Suprapubic skin (tissue), 4 donors: Measurements from ENCODE around the gene DCPS.

Experiments
- CTCF ChIP-seq, 2 donors: fragments of 200-600 bp in 1 of 2; fragments of 450-650 bp in 1 of 2; sonication (generic) in 1 of 2; IDR thresholded peaks; one replicate each; pipeline ENCODE4 v1.5.1; 2016 to 2019; ENCODE audit warnings: antibody characterized with exemption in 2 of 2, mild to moderate bottlenecking in 1 of 2, moderate library complexity in 1 of 2
- POLR2A ChIP-seq, 2 donors: fragments of 450-650 bp; IDR thresholded peaks; one replicate each; pipeline ENCODE4 v1.6.1; 2017; ENCODE audit warnings: antibody characterized with exemption in 2 of 2, mild to moderate bottlenecking in 2 of 2, moderate library complexity in 2 of 2
- POLR2AphosphoS5 ChIP-seq, 3 donors: sonication (generic); formaldehyde crosslinking; IDR thresholded peaks; one replicate each; pipeline ENCODE4 v1.6.1; 2017; ENCODE audit warnings: antibody characterized with exemption in 3 of 3

GRCh38 chr11:126328444-126328843, 24.6 kb downstream of the DCPS start:
- TF ChIP-seq POLR2A (IDR thresholded peaks at IDR 0.05) (no peak), CTCF (IDR thresholded peaks at IDR 0.05) (no peak), POLR2AphosphoS5 (IDR thresholded peaks at IDR 0.05) (no peak)
